GM19023 (cell line): ENCODE data around the gene SNX19.
"Not testable (repeated sequence)": the region's sequence is repeated elsewhere in the genome, so short reads cannot be mapped to it uniquely, and the experiment has no call there.

Experiments
- ATAC-seq: cut with Tn5 transposase; IDR thresholded peaks from one replicate; pipeline ENCODE4 v1.9.1; 2021; ENCODE audit warnings: mild to moderate bottlenecking, moderate library complexity; ENCODE audit not compliant: unreplicated experiment

The SNX19 gene, protein sequence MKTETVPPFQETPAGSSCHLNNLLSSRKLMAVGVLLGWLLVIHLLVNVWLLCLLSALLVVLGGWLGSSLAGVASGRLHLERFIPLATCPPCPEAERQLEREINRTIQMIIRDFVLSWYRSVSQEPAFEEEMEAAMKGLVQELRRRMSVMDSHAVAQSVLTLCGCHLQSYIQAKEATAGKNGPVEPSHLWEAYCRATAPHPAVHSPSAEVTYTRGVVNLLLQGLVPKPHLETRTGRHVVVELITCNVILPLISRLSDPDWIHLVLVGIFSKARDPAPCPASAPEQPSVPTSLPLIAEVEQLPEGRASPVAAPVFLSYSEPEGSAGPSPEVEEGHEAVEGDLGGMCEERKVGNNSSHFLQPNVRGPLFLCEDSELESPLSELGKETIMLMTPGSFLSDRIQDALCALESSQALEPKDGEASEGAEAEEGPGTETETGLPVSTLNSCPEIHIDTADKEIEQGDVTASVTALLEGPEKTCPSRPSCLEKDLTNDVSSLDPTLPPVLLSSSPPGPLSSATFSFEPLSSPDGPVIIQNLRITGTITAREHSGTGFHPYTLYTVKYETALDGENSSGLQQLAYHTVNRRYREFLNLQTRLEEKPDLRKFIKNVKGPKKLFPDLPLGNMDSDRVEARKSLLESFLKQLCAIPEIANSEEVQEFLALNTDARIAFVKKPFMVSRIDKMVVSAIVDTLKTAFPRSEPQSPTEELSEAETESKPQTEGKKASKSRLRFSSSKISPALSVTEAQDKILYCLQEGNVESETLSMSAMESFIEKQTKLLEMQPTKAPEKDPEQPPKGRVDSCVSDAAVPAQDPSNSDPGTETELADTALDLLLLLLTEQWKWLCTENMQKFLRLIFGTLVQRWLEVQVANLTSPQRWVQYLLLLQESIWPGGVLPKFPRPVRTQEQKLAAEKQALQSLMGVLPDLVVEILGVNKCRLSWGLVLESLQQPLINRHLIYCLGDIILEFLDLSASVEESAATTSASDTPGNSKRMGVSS

DNA sequence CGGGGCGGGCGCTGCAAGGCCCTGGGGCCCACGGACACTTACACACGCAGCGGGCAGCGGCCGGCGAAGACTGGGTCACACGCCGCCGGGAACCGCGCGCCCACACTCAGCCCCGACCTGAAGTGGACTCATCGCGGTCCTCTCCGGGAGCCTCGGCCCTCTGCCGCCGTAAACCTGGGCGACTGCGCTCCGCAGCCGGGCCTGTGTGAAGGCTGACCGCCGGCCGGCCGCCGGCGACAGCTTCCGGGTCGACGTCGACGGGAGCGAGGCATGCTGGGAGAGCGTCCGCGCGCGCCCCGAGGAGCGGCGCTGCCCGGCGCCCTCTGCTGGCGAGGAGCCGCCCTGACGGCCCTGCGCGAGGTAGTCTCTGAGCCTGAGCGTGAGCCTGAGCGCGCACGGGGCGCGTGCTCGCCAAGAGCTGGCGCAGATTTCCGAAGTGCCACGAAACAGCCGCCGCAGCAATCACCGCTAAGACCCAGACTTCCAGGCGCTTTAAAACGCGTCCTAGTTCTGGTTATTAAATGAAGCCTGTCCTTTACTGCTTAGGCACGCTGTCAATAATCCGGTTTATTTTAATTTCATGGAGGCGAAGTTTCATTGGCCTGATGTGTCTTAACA, at the start of gene SNX19:
TSS of gene SNX19 (minus strand) at position 242 of the 618 bp plus-strand sequence. CDS start 540 bp downstream, outside the sequence.
- ATAC-seq: peak; percentile 98

DNA sequence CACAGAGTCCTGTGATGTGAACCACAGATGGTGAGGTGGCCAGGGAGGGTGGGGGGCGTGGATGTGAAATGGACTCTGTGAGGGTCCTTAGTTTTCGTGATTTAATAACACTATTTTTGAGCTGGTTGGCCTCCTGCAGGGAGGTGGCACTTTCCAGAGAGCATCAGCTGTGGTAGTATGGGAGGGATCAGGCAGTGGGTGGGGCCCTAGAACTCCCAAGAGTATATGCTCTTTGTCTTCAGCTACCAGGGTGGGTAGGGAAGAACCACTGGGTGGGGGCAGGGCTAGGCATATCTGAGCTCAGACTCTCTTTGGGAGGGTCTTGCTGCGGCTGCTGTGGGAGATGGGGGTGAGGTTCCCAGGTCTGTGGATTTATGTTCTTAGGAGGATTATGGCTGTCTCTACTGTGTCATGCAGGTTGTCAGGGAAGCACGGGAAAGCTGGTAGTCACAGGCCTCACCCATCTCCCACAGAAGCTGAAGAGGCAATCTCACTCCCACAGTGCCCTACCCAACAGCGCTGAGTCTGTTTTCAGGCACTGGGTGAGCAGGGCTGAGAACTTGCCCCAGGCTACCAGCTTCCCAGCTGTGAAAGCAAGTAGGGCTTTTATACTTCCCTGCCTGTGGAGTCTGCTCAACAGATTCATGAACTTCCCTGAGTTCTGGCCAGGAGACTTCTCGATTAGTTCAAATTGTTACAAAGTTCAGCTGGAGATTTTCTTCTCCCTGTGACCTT, 47.9 kb upstream of the SNX19 start:
- no peak for ATAC-seq

DNA sequence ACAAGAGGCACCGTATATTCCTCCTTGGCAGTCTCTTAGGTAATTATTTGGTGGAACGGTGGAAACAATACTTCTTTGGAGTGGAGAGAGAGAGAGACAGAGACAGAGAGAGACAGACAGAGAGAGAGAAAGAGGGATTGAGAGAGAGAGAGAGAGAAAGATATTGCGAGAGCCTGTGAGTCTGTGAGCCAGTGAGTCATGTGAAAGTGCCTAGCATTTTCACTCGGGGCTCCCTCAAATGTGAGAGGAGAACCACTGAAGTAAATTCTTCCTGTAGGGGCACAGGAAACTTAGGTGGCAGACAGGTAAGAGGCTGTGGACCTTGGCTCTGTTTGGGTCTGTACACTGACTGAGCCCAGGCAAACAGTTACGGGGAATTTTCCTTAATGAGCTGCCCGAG, 31.6 kb upstream of the SNX19 start:
- ATAC-seq: no peak

DNA sequence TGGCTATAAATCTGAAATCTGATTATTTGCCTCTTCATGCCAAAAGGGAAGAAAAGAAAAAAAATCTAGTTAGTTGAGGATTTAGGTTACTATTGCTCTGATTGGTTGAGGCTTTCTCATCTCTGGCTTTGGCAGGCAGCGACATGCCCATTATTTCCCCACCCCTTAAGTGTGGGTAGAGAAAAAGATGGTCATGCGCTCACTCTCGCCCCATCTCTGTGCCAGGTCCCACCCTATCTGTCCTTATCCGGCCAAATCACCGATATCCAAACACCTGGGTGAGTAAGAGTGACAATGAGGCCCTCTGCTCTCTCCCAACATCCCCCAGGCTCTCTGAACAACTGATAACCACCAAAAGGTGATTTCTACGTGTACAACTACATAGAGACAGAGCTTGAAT, 31.2 kb upstream of the SNX19 start:
- no peak for ATAC-seq

DNA sequence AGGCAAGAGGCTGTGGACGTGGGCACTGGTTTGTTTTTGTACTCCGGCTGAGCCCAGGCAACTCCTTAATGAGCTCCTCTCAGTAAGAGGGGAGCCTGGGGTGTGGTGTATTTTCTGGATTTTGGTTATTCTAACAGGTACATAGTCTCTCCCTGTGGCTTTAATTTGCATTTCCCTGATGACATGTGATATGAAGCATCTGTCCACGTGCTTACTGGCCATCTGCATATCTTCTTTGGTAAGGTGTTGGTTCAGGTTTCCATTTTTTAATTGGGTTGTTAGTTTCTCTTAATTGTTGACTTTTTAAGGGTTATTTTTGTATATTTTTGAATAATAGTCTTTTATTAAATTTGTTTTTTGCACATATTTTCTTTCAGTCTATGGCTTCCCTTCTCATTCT, 30.8 kb upstream of the SNX19 start:
- ATAC-seq: no peak

DNA sequence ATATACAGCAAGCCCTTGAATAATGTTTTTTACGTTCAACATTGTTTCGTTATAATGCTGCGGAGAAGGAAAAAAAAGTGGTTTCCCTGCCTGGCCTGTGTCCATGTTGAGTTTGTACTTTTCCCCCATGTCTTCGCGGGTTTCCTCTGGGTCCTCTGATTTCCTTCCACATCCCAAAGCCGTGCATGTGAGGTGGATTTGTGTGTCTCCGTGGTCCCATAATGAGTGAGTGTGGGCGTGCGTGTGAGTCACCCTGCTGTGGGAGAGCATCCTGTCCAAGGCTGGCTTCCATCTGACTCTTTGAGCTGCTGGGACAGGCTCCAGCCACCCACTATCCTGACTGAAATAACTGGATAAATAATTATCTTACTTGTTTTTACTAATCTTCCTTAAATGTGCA, 29.6 kb upstream of the SNX19 start:
- ATAC-seq: no peak

DNA sequence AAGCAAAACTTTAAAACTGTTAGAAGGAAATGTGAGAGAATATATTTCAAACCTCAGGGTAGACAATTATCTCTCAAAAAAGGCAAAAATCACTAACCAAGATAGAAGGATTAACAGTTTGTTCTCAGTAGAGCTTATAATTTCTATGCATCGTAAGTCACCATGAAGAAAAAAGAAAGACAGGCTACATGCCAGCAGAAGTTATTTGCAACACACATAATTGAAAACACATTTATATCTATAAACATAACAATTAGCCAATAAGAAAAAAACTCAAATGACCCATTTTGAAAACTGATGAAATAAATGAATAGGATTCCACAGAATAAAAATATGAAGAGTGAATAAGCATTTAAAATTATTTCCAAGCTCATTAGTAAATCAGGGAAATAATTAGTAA, 24.4 kb upstream of the SNX19 start:
- no peak for ATAC-seq

DNA sequence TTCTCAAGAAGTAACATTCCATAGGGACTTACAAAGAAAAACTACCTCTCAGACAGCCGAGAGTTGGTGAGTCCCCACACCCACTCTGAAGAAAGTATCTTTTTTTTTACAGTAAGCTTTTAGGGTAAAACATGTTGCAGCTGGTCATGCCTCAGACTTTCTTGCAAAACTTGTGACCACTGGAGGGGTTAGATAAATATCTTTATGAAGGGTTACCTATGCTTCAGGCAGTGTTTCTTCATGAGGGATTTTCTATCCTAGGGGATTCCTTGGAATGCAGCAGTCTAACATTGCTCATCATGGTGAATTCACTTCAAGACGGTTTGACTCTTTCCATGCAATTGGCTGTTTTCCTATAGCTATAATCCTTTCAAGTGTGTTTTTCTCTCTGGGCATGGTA, 20.8 kb upstream of the SNX19 start:
- no peak for ATAC-seq

DNA sequence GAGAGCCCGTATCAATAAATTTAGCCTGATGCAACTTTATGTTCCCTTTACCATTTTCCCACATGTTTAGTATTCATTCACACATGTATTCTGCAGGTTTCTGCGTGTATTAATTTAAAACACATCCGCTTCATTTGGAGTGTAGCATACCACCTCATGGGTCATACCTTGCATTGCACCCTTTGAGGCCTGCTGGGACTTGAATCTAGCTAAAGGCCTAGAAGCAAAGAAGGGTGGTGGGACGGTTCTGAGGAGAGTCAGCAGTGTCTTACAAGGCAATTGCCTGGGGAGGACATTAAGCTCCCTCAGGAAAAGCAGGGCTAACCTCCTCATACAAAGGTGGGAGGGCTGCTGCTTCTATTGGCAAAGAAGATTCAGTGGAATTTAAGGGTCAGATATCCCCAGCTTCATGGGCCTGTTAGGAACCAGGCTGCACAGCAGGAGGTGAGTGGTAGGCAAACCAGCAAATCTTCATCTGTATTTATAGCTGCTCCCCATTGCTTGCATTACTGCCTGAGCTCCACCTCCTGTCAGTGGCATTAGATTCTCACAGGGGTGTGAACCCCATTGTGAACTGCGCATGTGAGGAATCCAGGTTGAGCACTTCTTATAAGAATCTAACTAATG, 15.9 kb upstream of the SNX19 start:
- ATAC-seq: no peak

DNA sequence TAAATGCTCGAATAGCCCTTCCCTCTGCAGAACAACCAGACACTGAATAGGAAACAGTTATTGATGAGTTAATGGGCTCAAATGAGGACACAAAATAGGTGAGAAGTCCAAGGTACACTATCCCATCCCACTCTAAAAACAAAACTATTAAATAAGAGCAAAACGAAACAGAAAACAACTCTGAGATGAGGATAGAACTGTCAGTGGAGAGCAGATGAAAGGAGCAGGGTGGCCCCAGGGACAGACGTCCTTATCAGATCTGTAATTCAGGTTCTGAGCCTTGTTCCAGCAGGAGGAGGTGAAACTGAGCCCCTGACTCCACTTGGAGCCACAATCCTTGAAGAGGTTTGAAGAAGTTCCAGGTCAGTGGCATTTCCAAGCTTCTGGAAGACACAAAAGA, 8.5 kb upstream of the SNX19 start:
- ATAC-seq: no peak

DNA sequence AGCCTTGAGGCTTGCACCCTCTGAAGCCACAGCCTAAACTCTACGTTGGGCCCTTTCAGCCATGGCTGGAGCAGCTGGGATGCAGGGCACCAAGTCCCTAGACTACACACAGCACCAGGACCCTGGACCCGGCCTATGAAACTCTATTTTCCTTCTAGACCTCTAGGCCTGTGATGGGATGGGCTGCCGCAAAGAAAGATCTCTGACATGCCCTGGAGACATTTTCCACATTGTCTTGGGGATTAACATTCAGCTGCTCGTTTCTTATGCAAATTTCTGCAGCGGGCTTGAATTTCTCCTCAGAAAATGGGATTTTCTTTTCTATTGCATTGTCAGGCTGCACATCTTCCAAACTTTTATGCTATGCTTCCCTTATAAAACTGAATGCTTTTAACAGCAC, 4.3 kb upstream of the SNX19 start:
- ATAC-seq: not testable (repeated sequence)

DNA sequence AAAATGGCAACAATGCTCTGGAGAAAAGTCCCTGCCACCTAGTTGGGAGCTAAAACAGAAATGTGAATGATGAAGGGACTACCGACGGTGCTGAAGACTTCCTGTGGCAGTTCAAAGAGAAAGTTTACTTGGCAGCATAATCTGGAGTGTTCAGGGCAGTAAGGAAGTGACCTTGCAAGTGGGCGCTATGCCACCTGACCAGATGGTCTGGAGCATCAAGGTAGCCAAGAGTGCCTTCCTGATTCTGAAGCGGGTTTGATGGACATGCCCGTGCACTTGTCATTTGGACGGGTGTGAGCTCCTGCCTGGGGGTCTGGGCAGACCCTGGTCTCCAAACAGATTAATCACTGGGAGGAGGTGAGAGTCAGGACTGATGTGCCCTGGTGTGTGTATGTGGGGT, 1.8 kb upstream of the SNX19 start:
- no peak for ATAC-seq

DNA sequence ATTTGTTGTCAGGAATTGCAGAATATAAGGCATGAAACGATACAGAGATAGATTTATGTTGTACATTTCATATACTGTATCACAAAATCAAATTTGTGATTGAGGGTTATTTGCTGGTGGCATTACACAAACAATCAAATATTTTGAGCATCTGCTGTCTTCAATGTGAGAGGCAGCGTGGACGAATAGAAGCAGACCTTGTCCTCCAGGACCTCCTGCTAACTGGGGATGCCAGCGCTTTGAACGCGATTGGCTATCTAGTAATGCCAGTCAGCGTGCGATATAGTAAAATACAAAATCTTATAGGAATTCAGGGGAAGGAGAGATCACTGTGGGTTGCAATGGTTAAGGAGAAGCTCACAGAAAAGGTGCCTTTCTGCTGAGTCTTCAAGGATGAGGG, 631 bp upstream of the SNX19 start:
- ATAC-seq: no peak

DNA sequence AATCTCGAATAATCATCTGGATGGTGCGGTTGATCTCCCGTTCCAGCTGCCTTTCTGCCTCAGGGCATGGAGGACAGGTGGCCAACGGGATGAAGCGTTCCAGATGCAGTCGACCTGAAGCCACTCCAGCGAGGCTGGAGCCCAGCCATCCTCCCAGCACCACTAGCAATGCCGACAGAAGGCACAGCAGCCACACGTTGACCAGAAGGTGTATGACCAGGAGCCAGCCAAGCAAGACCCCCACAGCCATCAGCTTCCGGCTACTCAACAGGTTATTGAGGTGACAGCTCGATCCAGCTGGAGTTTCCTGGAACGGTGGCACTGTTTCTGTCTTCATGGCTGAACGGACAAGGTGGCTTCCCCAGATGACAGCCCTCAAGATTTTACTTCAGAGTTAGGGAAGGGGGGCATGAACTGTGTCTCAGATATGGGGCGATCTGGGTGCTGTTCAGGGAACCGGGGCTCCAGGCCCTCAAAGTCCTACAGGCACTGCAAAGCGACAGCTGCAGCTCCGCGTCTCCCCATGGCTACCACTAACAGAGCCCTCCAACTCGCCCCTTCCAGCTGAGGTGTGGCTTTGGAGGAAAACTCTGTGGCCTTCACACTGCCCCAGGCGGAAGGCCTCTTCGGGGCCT, 559 bp downstream of the SNX19 start:
- peak; percentile 2 for ATAC-seq

DNA sequence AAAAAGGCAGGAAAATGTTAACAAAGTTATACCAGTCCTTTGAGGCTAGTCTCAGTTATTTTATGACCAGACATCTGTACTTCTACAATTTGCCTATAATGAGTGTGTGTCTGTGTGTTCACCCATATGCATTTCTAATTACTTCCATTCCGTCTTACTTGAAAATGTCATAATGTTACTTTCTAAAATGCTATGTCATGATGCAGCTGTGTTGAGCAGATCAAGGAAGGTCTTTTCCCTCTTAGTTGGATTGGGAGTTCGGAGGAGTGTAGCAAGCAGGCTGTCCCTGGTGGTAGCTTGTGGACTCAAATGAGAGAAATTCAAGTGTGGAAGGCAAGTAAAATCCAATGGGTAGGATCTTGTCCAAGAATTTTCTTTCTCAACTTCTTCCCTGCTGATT, 3.0 kb downstream of the SNX19 start:
- no peak for ATAC-seq

DNA sequence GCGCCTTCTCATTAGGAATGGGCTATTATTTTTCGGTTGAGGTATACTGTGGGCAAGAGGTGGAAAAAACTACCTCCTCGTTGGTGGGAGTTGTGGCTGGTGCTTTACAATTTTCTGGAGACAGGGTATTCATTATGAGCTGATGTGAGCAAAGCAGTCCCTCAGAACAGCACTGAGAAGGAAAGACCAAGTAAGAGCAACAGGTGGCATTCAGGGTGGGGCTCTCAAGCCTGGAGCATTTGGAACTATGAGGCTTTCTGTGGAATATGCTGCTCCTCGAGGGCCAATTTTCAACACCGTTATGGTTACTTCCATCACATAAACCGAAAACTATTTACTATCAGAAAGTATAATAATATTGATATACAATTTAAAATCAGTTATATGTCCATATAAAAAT, 3.7 kb downstream of the SNX19 start:
- ATAC-seq: no peak

DNA sequence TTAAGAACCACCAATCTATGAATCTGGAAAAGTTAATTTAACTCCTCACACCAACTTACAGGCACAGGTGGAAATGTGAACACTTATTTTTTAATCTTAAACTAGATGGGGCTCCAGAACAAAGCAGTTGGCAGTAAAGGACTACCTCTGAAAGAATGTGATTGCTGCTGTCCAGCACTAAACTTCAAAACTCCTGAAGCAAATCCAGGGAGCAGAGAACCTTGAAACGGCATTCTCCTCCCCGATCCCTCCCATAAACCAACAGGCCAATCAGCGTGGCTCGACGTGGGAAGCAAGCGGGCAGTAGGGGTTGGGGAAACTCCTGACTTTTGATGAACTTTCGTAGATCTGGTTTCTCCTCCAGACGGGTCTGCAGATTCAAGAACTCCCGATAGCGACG, 5.0 kb downstream of the SNX19 start:
- no peak for ATAC-seq

DNA sequence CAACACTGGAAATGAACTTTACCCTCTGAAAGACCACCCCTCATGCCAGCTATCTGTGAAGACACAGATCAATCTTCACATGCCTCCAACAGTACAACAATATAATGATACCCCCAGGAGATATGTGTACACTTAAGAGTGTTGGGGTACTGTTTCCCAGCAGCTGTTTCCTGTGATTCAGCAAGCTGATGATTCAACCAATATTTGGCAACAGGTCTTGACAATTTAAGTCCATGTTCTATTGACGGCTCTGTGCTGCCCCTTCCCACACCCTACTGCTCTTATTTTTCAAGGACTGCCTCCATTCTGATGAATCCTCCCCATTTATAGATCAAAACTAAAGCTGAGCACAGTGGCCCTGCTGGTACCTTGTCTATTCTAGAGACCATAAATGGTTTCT, 6.6 kb downstream of the SNX19 start:
- no peak for ATAC-seq

DNA sequence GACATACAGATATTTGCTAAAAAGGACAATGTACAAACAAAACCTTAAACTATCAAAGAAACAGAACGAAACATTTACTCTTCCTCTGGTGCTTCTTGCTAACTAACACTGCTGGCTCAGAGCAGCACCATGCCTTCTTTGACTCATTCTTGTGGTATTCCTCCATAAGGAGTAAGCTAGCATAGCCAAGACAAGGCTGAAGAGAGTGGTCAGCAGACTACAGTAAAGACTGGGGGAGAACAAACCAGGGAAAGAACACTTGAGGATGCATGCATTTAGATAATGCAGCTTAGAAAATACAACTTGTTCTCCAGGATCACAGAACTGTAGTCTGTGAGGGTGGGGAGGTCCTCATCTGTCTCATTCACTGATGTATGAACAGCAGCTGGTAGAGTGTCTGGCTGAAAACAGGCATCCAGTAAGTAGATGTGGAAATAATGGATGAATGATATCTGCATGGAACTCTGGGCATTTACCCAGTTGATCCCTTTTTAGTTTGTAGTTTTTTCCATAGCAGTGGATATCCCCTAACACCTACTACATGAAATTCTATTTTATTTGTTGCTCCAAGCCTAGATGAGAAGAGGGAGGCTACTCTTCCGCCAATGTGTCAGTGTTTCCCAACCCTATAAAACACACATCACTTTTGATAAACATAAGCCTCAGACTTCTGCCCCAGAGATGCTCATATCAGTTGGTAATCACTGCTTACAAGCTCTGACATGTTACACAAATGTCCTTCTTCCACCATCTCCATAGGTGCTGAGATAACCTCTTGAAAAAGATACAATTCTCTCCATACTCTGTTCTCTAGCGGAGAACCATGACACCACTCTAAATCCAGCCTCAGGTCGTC, 7.3 kb downstream of the SNX19 start:
- ATAC-seq: no peak
